Measurements from ENCODE around the gene CRYBA4.

GRCh38 chr22:26615830-26616435 is 5.8 kb upstream of the CRYBA4 start:
- TF ChIP-seq FOXM1 (IDR thresholded peaks at IDR 0.05; ENCODE audit: borderline replicate concordance) (no peak), TARDBP (IDR thresholded peaks at IDR 0.05) (no peak), HDGF (IDR thresholded peaks at IDR 0.05; ENCODE audit: borderline replicate concordance) (no peak), PKNOX1 (IDR thresholded peaks at IDR 0.05) (no peak), SUZ12 (IDR thresholded peaks at IDR 0.05) (no peak)
